HepG2 (cell line): ENCODE measurements around the gene LAMC3. TPM values are rescaled to one million over a fixed set of nuclear protein-coding genes. Genes with fewer than 3 reads are reported as not detected.
A peak's percentile ranks its signal among the peaks of the same experiment; 100 is the strongest.

ENCODE experiments used
- CAMTA2 ChIP-seq: sonication (generic); formaldehyde crosslinking; IDR thresholded peaks from 2 replicates; pipeline ENCODE4 v1.4.0; 2020; ENCODE audit warnings: mild to moderate bottlenecking, missing genetic modification reagents, borderline replicate concordance
- DZIP1 ChIP-seq: sonication (generic); formaldehyde crosslinking; IDR thresholded peaks from 2 replicates; pipeline ENCODE4 v1.5.0; 2020; ENCODE audit warnings: mild to moderate bottlenecking, missing genetic modification reagents
- FOSL1 ChIP-seq: sonication (generic); formaldehyde crosslinking; IDR thresholded peaks from 2 replicates; pipeline ENCODE4 v1.9.0; 2021; ENCODE audit warnings: missing genetic modification reagents, borderline replicate concordance
- FOXA1 ChIP-seq, 2 experiments: fragments of 450-650 bp in 1 of 2; sonication (generic) in 1 of 2; formaldehyde crosslinking in 1 of 2; IDR thresholded peaks; 2 replicates each; pipeline versions ENCODE4 v1.4.0 to v1.6.1; 2016 to 2020; ENCODE audit warnings: missing genetic modification reagents in 1 of 2
- HNF1B ChIP-seq: sonication (generic); formaldehyde crosslinking; IDR thresholded peaks from 2 replicates; pipeline ENCODE4 v1.5.1; 2020; ENCODE audit warnings: mild to moderate bottlenecking, moderate library complexity, missing genetic modification reagents
- IKZF1 ChIP-seq: fragments of 450-650 bp; IDR thresholded peaks from 2 replicates; pipeline ENCODE4 v1.7.1; 2016
- KDM3A ChIP-seq: IDR thresholded peaks from 2 replicates; pipeline ENCODE4 v1.6.1; 2018; ENCODE audit warnings: low read depth, missing compliant biosample characterization
- MAFG ChIP-seq: sonication (generic); formaldehyde crosslinking; IDR thresholded peaks from 2 replicates; pipeline ENCODE4 v1.5.1; 2020; ENCODE audit warnings: mild to moderate bottlenecking, missing genetic modification reagents
- MEIS2 ChIP-seq: sonication (generic); formaldehyde crosslinking; IDR thresholded peaks from 2 replicates; pipeline ENCODE4 v1.9.0; 2021; ENCODE audit warnings: mild to moderate bottlenecking, missing genetic modification reagents
- MYC ChIP-seq: sonication (generic); formaldehyde crosslinking; IDR thresholded peaks from 2 replicates; pipeline ENCODE4 v1.9.0; 2021; ENCODE audit warnings: missing genetic modification reagents, borderline replicate concordance
- NFYB ChIP-seq: sonication (generic); formaldehyde crosslinking; IDR thresholded peaks from 2 replicates; pipeline ENCODE4 v1.4.0; 2020; ENCODE audit warnings: missing genetic modification reagents
- NR1H2 ChIP-seq: sonication (generic); formaldehyde crosslinking; IDR thresholded peaks from 2 replicates; pipeline ENCODE4 v1.8.1; 2022; ENCODE audit warnings: low read depth, missing genetic modification reagents, borderline replicate concordance
- NR2F6 ChIP-seq, 2 experiments: IDR thresholded peaks; 2 replicates each; pipeline ENCODE4 v1.6.1; 2016; ENCODE audit warnings: antibody characterized with exemption in 1 of 2, mild to moderate bottlenecking in 1 of 2
- PRMT3 ChIP-seq: sonication (generic); formaldehyde crosslinking; IDR thresholded peaks from 2 replicates; pipeline ENCODE4 v1.8.1; 2022; ENCODE audit warnings: low read depth, mild to moderate bottlenecking, moderate library complexity, missing genetic modification reagents, borderline replicate concordance
- SIN3B ChIP-seq: fragments of 150-350 bp; IDR thresholded peaks from 2 replicates; pipeline ENCODE4 v1.6.1; 2014; ENCODE audit warnings: low read length
- ZBTB34 ChIP-seq: sonication (generic); formaldehyde crosslinking; IDR thresholded peaks from 2 replicates; pipeline ENCODE4 v1.8.0; 2022; ENCODE audit warnings: mild to moderate bottlenecking, missing genetic modification reagents
- ZNF230 ChIP-seq: sonication (generic); formaldehyde crosslinking; IDR thresholded peaks from 2 replicates; pipeline ENCODE4 v1.4.0; 2020; ENCODE audit warnings: mild to moderate bottlenecking, missing genetic modification reagents
- ZNF329 ChIP-seq: sonication (generic); formaldehyde crosslinking; IDR thresholded peaks from 2 replicates; pipeline ENCODE4 v1.9.0; 2021; ENCODE audit warnings: low read depth, mild to moderate bottlenecking, missing genetic modification reagents
- ZNF331 ChIP-seq: sonication (generic); formaldehyde crosslinking; IDR thresholded peaks from 2 replicates; pipeline ENCODE4 v1.4.0; 2020; ENCODE audit warnings: missing genetic modification reagents
- ZNF496 ChIP-seq: sonication (generic); formaldehyde crosslinking; IDR thresholded peaks from 2 replicates; pipeline ENCODE4 v1.8.1; 2023; ENCODE audit warnings: mild to moderate bottlenecking, moderate library complexity, missing genetic modification reagents; ENCODE audit not compliant: insufficient replicate concordance
- ZNF547 ChIP-seq: sonication (generic); formaldehyde crosslinking; IDR thresholded peaks from 2 replicates; pipeline ENCODE4 v1.5.1; 2020; ENCODE audit warnings: mild to moderate bottlenecking, missing genetic modification reagents
- ZNF772 ChIP-seq: sonication (generic); formaldehyde crosslinking; IDR thresholded peaks from 2 replicates; pipeline ENCODE4 v1.5.0; 2020; ENCODE audit warnings: mild to moderate bottlenecking, missing genetic modification reagents
- ZNF784 ChIP-seq: sonication (generic); formaldehyde crosslinking; IDR thresholded peaks from 2 replicates; pipeline ENCODE4 v1.5.1; 2020; ENCODE audit warnings: missing genetic modification reagents, mild to moderate bottlenecking, borderline replicate concordance
- ZNF792 ChIP-seq: IDR thresholded peaks from 2 replicates; pipeline ENCODE4 v1.6.1; 2016
- polyA plus RNA-seq, 8 experiments: library from polyadenylated mRNA; depleted of rRNA in 3 of 8; stranded (reverse) in 7 of 8; unstranded in 1 of 8; fragments of >200 nt; fragmentation: Illumina TruSeq in 4 of 8; extraction: Trizol in 4 of 8; gene quantifications; 2 replicates each; pipeline versions ENCODE4 v1.2.1 to v1.2.3, GENCODE V29; 2011 to 2016; ENCODE audit warnings: low read depth in 4 of 8, missing spikeins in 1 of 8, mixed read lengths in 1 of 8; ENCODE audit not compliant: insufficient read depth in 1 of 8
- total RNA-seq, 5 experiments: library from RNA; depleted of rRNA; stranded (reverse); fragments of >200 nt; fragmentation: Illumina TruSeq; extraction: Trizol; gene quantifications; 2 replicates each; pipeline ENCODE4 v1.2.3, GENCODE V29; 2016; ENCODE audit warnings: low read depth in 1 of 5

LAMC3 gene
- total and polyA plus RNA-seq, 2 of the 13 experiments (the other 11 are each of a cell fraction or from before 2014, with no cell fraction given), result 0.07 to 0.57 TPM

- TF ChIP-seq FOXA1 (IDR thresholded peaks at IDR 0.05) (no peak), FOXA1 (CRISPR knock-in tag; IDR thresholded peaks at IDR 0.05) (0 out of 2 replicates have a peak, but pooled peaks have one; percentile 22), HNF1B (CRISPR knock-in tag) (0 out of 2 replicates have a peak, but pooled peaks have one; percentile 43), ZBTB34 (no peak), ZNF329 (CRISPR knock-in tag) (no peak), MAFG (CRISPR knock-in tag) (no peak), KDM3A (CRISPR knock-in tag) (peak; percentile 65; the same call in 1 of the 2 replicates), NFYB (no peak), ZNF496 (CRISPR knock-in tag) (no peak), ZNF331 (CRISPR knock-in tag) (peak; percentile 55; the same call in 1 of the 2 replicates), FOSL1 (CRISPR knock-in tag) (no peak), SIN3B (no peak), NR2F6 (IDR thresholded peaks at IDR 0.05) (no peak), NR2F6 (CRISPR knock-in tag; IDR thresholded peaks at IDR 0.05) (no peak), MEIS2 (CRISPR knock-in tag) (no peak), NR1H2 (CRISPR knock-in tag) (no peak), ZNF547 (CRISPR knock-in tag) (no peak), CAMTA2 (CRISPR knock-in tag) (no peak), PRMT3 (CRISPR knock-in tag) (no peak), ZNF792 (CRISPR knock-in tag) (no peak), IKZF1 (no peak), ZNF784 (CRISPR knock-in tag) (no peak), ZNF772 (CRISPR knock-in tag) (no peak), MYC (CRISPR knock-in tag) (peak; percentile 36; the same call in 1 of the 2 replicates), DZIP1 (CRISPR knock-in tag) (no peak), ZNF230 (no peak)
Observed at GRCh38 chr9:131046581-131047202, 37.7 kb downstream of the LAMC3 start (continued).
